Upper lobe of left lung (tissue), 6 donors: Measurements from ENCODE around the gene UBE2G1. TPM values are rescaled to one million over a fixed set of nuclear protein-coding genes. Genes with fewer than 3 reads are reported as not detected.
"Not testable (repeated sequence)": the region's sequence is repeated elsewhere in the genome, so short reads cannot be mapped to it uniquely, and the experiment has no call there.

Source experiments
- ATAC-seq, 2 donors: fragments of 200-7000 bp; cut with Tn5 transposase; one replicate each; pipeline ENCODE4 v1.9.1; 2022; ENCODE audit warnings: mild to moderate bottlenecking in 2 of 2, moderate library complexity in 2 of 2; ENCODE audit not compliant: low FRiP score in 2 of 2
- DNase-seq, 2 donors: peaks; one replicate each; pipeline ENCODE4 v3.0.0-alpha.2; 2019 to 2020
- H3K27ac ChIP-seq, 4 donors: fragments of 200-600 bp; sonication (generic); one replicate each; pipeline ENCODE4 v1.5.1; 2016 to 2019
- H3K27me3 ChIP-seq, 4 donors: fragments of 200-600 bp; sonication (generic); one replicate each; pipeline ENCODE4 v1.5.1; 2017 to 2019
- H3K36me3 ChIP-seq, 4 donors: fragments of 200-600 bp; sonication (generic); one replicate each; pipeline ENCODE4 v1.5.1; 2016 to 2019
- H3K4me1 ChIP-seq, 4 donors: fragments of 200-600 bp; sonication (generic); one replicate each; pipeline ENCODE4 v1.5.1; 2018 to 2019
- H3K4me3 ChIP-seq, 4 donors: fragments of 200-600 bp; sonication (generic); one replicate each; pipeline ENCODE4 v1.5.1; 2017 to 2019; ENCODE audit warnings: mild to moderate bottlenecking in 2 of 4, moderate library complexity in 1 of 4
- H3K9me3 ChIP-seq, 4 donors: fragments of 200-600 bp; sonication (generic); one replicate each; pipeline ENCODE4 v1.5.1; 2018 to 2019
- CTCF ChIP-seq, 6 experiments: fragments of 450-650 bp in 4 of 6; fragments of 200-600 bp in 2 of 6; sonication (generic) in 2 of 6; IDR thresholded peaks; one replicate each; pipeline ENCODE4 v1.5.1; 2016 to 2019; ENCODE audit warnings: antibody characterized with exemption in 6 of 6
- EP300 ChIP-seq, 4 donors: sonication (generic); formaldehyde crosslinking; IDR thresholded peaks; one replicate each; pipeline ENCODE4 v1.5.1; 2017; ENCODE audit warnings: antibody characterized with exemption in 4 of 4, control low read depth in 2 of 4
- POLR2A ChIP-seq, 4 donors: fragments of 450-650 bp; IDR thresholded peaks; one replicate each; pipeline ENCODE4 v1.5.1; 2016 to 2017; ENCODE audit warnings: antibody characterized with exemption in 4 of 4, mild to moderate bottlenecking in 2 of 4
- POLR2AphosphoS5 ChIP-seq, 2 donors: sonication (generic); formaldehyde crosslinking; IDR thresholded peaks; one replicate each; pipeline ENCODE4 v1.5.1; 2017; ENCODE audit warnings: antibody characterized with exemption in 2 of 2
- WGBS, 2 donors: methylation state at CpG; one replicate each; pipeline ENCODE4 v1.1.5; 2017 to 2018; 5-methylcytosine and 5-hydroxymethylcytosine counted together
- total RNA-seq, 6 donors: library from RNA; depleted of rRNA in 4 of 6; stranded (reverse); fragments of >200 nt in 4 of 6; gene quantifications; one replicate each; pipeline versions ENCODE4 v1.1.0 to v1.2.1, GENCODE V29; 2016 to 2021
- donor health status: DM: no; HTN: no; CAD: no; lungs with moderate emphysema.
- donor health status: DM: no; HTN: yes; CAD: no; lungs with severe emphysema.

The UBE2G1 gene
- total RNA-seq, 6 donors from 2014 or later = 24.5 to 45.8 (median 35.8) TPM

GRCh38 chr17:4386406-4386805 is 19.9 kb upstream of the UBE2G1 start:
- no peak overlapping the region for H3K27ac ChIP-seq
- H3K36me3 ChIP-seq = no peaks in the 10 kb centered on the region
- H3K4me3 ChIP-seq = no peak overlapping the region
- DNase-seq (no peak), ATAC-seq (no peak)
- H3K27me3 ChIP-seq = no peaks in the 10 kb centered on the region
- no peaks in the 10 kb centered on the region for H3K4me1 ChIP-seq
- 71 to 88% methylated on average over 2 of the region's 2 CpGs for WGBS, 2 donors
- TF ChIP-seq CTCF (IDR thresholded peaks at IDR 0.05) (no peak), EP300 (IDR thresholded peaks at IDR 0.05) (no peak), POLR2AphosphoS5 (IDR thresholded peaks at IDR 0.05) (no peak), POLR2A (IDR thresholded peaks at IDR 0.05) (no peak)
- H3K9me3 ChIP-seq = no peaks in the 10 kb centered on the region

- ATAC-seq (no peak), DNase-seq (no peak)
- 71 to 83% methylated on average over 6 to 7 of the region's 7 CpGs for WGBS, 2 donors
- Histone ChIP-seq H3K36me3 (no peaks in the 10 kb centered on the region), H3K27ac (no peak overlapping the region), H3K4me3 (no peak overlapping the region), H3K27me3 (no peaks in the 10 kb centered on the region), H3K4me1 (no peaks in the 10 kb centered on the region), H3K9me3 (no peaks in the 10 kb centered on the region)
- no peak for TF ChIP-seq EP300 (IDR thresholded peaks at IDR 0.05)
Observed at GRCh38 chr17:4381690-4382671, 15.5 kb upstream of the UBE2G1 start.

- TF ChIP-seq POLR2A (IDR thresholded peaks at IDR 0.05) (no peak), EP300 (IDR thresholded peaks at IDR 0.05) (no peak), POLR2AphosphoS5 (IDR thresholded peaks at IDR 0.05) (no peak), CTCF (IDR thresholded peaks at IDR 0.05) (no peak)
- no peak for ATAC-seq
- no peaks in the 10 kb centered on the region for H3K4me1 ChIP-seq
- H3K27me3 ChIP-seq = no peaks in the 10 kb centered on the region
- WGBS, 2 donors = 79 to 90% methylated on average over 1 of the region's 1 CpG
- H3K4me3 ChIP-seq = no peak overlapping the region
- H3K27ac ChIP-seq = no peak overlapping the region
- no peak for DNase-seq
- no peaks in the 10 kb centered on the region for H3K36me3 ChIP-seq
- H3K9me3 ChIP-seq = no peaks in the 10 kb centered on the region
Observed at GRCh38 chr17:4378626-4379025, 12.2 kb upstream of the UBE2G1 start.

GRCh38 chr17:4377247-4377646 is 10.8 kb upstream of the UBE2G1 start:
- not testable (repeated sequence) for ATAC-seq, H3K9me3 ChIP-seq, H3K4me3 ChIP-seq, H3K27me3 ChIP-seq, H3K36me3 ChIP-seq, DNase-seq, H3K27ac ChIP-seq, H3K4me1 ChIP-seq
- WGBS, 2 donors = 80 to 87% methylated on average over 7 of the region's 7 CpGs

- not testable (repeated sequence) for H3K36me3 ChIP-seq, H3K27ac ChIP-seq, DNase-seq, H3K4me3 ChIP-seq, H3K27me3 ChIP-seq, H3K9me3 ChIP-seq, ATAC-seq, H3K4me1 ChIP-seq
- WGBS, 2 donors = 78 to 83% methylated on average over 13 to 14 of the region's 14 CpGs
Observed at GRCh38 chr17:4375796-4376440, 9.4 kb upstream of the UBE2G1 start.

GRCh38 chr17:4375039-4375748 is 8.7 kb upstream of the UBE2G1 start:
- no peaks in the 10 kb centered on the region for H3K9me3 ChIP-seq
- H3K4me1 ChIP-seq = no peaks in the 10 kb centered on the region
- WGBS, 2 donors = 58 to 62% methylated on average over 7 of the region's 7 CpGs
- H3K27me3 ChIP-seq = no peaks in the 10 kb centered on the region
- no peaks in the 10 kb centered on the region for H3K36me3 ChIP-seq
- DNase-seq (no peak), ATAC-seq (no peak)
- TF ChIP-seq EP300 (IDR thresholded peaks at IDR 0.05) (no peak), CTCF (IDR thresholded peaks at IDR 0.05) (no peak), POLR2A (IDR thresholded peaks at IDR 0.05) (no peak), POLR2AphosphoS5 (IDR thresholded peaks at IDR 0.05) (no peak)
- H3K27ac ChIP-seq = no peak overlapping the region
- no peak overlapping the region for H3K4me3 ChIP-seq
